Measurements from ENCODE around the gene WWP2.
A peak's percentile ranks its signal among the peaks of the same experiment; 100 is the strongest.
"Not testable (repeated sequence)": the region's sequence is repeated elsewhere in the genome, so short reads cannot be mapped to it uniquely, and the experiment has no call there.

WWP2 gene

DNA sequence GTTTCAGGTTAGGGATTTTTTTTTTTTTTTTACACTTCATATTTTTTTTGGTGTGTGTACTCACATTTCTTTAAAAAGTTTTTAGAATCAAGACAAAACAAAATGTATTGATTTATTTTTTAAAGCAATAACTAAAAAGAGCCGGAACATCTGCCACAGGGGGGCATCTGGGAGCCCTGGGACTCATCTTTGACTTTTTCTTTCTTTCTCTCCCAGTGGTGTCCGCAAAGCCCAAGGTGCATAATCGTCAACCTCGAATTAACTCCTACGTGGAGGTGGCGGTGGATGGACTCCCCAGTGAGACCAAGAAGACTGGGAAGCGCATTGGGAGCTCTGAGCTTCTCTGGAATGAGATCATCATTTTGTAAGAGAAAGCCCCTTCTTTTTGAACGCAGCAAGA lies 36.3 kb downstream of the WWP2 start:
- peak; percentile 38 for DNase-seq

GRCh38 chr16:69799611-69800031 lies 37.5 kb downstream of the WWP2 start:
- DNase-seq: no peak

GRCh38 chr16:69804297-69804696 lies 42.2 kb downstream of the WWP2 start:
- DNase-seq: no peak

GRCh38 chr16:69806776-69807175 lies 44.6 kb downstream of the WWP2 start:
- DNase-seq: not testable (repeated sequence)

GRCh38 chr16:69812688-69813014 lies 50.5 kb downstream of the WWP2 start:
- no peak for DNase-seq

- no peak for DNase-seq
Observed at GRCh38 chr16:69814078-69814477, 51.9 kb downstream of the WWP2 start.

GRCh38 chr16:69814561-69814960 lies 52.4 kb downstream of the WWP2 start:
- DNase-seq: no peak

GRCh38 chr16:69815216-69815883 lies 53.2 kb downstream of the WWP2 start:
- not testable (repeated sequence) for DNase-seq

DNA sequence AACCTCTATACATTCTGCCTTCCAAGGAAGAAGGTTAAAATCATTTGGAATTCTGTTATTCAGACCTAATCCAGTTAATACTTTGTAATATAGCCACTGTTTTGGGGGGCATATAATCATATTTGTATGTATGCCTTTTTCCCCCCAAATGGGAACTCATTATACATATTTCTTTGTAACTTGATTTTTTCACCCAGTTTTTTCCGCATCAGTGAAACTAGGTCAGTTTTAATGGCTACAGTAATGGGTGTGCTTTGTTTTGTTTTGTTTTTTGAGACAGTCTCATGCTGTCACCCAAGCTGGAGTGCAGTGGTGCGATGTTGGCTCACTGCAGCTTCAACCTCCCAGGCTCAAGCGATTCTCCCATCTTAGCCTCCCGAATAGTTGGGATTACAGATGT lies 54.9 kb downstream of the WWP2 start:
- no peak for DNase-seq

- no peak for DNase-seq
Observed at GRCh38 chr16:69818891-69819545, 56.9 kb downstream of the WWP2 start.

DNA sequence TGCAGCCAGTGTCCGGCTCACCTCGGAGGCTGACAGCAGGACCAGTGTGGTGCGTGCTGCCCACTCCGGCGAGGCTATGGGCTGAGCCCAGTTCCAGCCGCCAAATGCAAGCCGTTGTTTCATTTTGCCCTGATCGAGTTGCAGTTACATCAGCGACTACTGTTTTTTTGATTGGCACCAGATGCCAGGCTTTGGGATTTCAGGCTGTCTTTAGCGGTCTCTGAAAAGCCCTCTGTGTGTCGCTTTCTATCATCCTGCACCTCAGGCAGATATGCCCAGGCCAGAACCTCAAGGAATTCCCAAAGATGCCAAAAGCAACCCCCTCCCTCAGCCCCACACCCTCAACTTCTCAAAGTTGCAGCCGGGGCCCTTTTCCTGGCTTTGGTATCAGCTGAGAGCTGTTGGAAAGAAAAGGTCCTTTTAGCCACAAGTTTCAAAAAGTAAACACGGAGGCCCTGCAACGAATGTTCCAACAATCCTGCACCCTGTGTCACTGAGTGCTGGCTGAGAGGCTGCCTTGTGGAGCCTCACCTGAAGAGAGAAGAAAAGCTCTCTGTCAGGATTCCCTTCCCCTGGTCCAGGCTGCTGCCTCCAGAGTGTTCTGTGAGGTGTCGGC lies 58.9 kb downstream of the WWP2 start:
- peak; percentile 30 for DNase-seq

DNA sequence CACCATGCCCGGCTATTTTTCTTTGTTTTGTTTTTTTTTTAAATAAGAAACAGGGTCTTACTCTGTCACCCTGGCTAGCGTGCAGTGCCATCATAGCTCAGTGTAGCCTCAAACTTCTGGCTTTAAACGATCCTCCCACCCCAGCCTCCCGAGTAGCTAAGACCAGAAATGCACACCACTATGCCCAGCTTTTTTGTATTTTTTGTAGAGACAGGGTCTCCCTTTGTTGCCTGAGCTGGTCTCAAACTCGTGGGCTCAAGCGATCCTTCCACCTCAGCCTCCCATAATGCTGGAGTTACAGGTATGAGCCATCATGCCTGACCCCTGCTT lies 59.7 kb downstream of the WWP2 start:
- no peak for DNase-seq

GRCh38 chr16:69822174-69822935 lies 60.2 kb downstream of the WWP2 start:
- DNase-seq: no peak

DNA sequence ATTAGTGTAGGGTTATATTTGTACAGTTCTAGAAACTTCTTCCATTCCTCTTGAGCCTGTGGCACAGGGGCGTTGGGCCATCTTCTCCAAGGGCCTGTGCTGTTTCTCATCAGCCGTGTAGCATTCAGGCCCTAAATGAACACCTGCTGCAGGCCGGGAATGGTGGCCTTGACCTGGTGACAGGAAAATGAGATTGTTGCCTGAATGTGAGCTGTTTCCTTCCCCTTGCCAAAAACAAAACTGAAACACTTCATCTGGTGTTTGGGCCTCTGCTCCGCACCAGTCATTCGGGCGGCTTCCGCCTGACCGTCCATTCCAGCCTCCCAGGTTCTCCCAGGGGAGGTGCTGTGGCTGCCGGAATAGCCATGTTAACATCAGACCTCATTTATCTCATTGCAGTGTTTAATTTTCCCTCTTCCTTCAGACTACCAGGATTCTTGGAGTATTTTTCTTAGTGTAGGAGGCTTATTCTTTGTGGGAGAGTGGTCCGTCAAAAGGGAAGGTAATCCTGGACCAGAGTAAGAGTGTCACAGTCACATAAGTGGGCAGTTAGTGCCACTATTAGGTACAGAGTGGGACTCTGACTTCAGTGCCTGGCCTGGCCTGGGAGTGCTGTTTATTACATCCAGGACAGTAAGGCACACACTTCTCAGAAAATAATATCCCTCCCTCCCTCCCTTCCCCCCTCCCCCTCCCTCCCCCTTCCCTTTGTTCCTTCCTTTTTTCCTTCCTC lies 61.9 kb downstream of the WWP2 start:
- DNase-seq: no peak

DNA sequence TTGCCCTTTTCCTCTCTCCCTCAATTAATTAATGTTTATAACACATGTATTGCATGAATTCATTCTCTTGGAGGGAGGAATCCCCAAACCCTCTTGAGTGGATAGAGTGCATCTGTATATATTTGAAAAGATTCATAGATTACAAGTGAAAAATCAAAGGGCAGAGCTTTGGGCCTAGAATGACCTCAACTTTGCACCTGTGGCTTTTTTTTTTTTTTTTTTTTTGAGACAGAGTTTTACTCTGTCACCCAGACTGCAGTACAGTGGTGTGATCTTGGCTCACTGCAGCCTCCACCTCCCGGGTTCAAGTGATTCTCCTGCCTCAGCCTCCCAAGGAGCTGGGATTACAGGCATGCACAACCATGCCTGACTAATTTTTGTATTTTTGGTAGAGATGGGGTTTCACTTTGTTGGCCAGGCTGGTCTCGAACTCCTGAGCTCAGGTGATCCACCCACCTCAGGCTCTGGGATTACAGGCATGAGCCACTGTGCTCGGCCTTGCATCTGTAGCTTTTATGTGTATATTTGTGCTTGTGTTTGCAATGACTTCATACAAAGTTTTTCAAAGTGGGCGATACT lies 62.5 kb downstream of the WWP2 start:
- DNase-seq: not testable (repeated sequence)

DNA sequence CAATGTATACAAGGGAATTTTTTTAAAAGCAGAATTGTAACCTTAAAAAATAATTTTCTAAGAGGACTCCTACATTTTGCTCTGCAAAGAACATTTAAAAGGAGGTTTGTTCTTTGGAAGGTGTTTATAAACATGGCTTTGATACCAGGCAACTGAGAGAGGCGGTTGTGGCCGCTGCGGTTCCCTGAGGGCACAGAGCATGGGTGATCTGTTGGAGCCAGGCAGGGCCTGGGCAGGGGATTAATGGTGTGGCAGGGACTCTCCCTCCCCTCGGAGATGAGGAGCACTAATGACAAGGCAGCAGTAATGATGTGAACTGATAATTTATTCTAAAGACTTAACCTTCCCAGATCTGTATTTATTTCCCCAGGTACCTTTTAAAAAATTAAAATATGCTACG lies 65.4 kb downstream of the WWP2 start:
- DNase-seq: no peak

DNA sequence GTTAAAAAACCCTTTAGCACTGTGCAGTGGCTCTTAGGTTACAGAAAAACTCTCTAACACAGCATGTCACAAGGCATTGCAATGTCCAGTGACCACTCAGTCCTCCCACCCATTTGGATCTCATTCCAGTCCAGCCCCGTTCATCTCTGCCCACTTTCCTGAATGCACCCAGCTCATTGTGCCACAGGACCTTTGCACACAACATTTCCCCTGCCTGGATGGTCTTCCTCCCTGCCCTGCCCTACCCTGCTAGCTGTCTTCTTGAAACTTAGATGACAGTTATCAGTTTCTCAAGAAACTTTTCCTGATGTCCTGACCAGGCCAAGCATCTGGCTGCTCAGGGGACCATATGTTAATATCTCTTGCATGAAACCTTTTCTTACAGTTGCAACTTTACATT lies 67.2 kb downstream of the WWP2 start:
- DNase-seq: no peak

- no peak for DNase-seq
Observed at GRCh38 chr16:69830146-69830533, 68.0 kb downstream of the WWP2 start.

DNA sequence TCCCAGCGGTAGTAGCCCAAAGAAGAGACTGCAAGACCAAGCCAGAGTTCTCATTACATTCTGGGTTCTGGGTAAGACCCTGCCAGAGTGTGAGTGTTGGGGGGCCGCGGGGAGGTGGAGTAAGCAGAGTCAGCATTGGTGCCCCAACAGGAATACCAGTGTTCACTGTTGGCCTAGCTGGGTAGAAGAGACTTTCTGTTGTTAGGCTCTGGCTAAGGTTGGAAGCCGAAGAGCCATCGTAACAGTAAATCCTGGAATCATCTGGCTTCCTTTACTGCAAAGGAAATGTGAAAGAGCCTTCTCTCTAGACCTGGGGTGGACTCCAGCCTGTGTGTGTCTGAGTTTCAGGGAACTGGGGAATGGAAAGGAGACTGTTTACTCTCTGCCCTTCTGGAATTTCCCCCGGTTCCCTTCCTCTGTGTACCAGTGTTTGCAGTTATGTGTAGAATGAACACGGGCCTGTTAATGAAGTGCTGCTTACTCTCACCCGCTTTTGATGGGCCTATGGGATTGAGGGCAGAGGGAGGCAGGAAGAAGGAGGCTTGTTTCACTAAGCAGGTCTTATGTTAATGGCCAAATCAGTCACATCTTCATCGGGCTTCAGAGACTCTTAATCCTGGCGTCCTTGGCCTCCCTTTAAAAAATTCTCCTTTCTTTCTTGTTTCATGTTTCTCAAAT lies 68.5 kb downstream of the WWP2 start:
- no peak for DNase-seq

GRCh38 chr16:69831212-69832123 lies 69.3 kb downstream of the WWP2 start:
- DNase-seq: no peak
